ENCODE measurements around the gene DHX8. TPM values are rescaled to one million over a fixed set of nuclear protein-coding genes. Genes with fewer than 3 reads are reported as not detected.

The DHX8 gene
- polyA plus RNA-seq, 3 donors = 21.8 to 35.6 (median 26.5) TPM

DNA sequence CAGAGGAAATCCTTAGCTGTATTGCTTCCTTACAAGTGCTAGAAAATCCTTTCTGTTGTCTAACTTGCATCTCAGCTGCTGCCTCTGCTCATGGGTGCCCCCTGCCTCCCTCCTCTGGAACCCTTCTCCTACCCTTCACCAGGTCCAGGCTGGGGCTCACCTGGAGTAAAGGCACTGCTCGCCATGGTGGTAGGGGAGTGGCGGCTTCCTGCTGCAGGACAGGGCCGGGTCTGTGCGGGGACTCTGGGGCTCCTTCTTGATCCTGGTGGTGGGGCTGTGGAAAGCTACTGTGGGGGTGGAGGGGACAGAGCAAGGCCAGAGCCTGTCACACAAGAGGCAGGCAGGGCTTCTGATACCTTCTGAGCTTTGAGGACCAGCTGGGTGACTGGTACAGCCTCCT lies 49.9 kb downstream of the DHX8 start:
- peaks cover 1 to 12% (median 2%) of the 10 kb centered on the region in 3 donors for H3K27me3 Mint-ChIP-seq (ENCODE audit: low read depth in 3 of 3)
- no peak overlapping the region for H3K27ac Mint-ChIP-seq
- H3K36me3 ChIP-seq (replicated peaks in 1 of 2; ENCODE audit: control insufficient read depth in 1 of 2, insufficient read depth in 2 of 2, low read length in 2 of 2) = peaks cover 0 to 5% of the 10 kb centered on the region in 2 donors
- H3K79me2 ChIP-seq (ENCODE audit: insufficient read depth, low read length) = no peaks in the 10 kb centered on the region
- no peaks in the 10 kb centered on the region for H3K27me3 ChIP-seq (ENCODE audit: control insufficient read depth in 2 of 2, insufficient read depth in 2 of 2, low read length in 2 of 2)
- peaks cover 4 to 6% of the 10 kb centered on the region in 2 donors for H3K36me3 Mint-ChIP-seq
- H3K4me3 Mint-ChIP-seq = no peak overlapping the region
- no peak overlapping the region for H3K4me3 ChIP-seq (replicated peaks in 1 of 3; ENCODE audit: low read depth in 2 of 3, low read length in 3 of 3)
- peaks cover 6 to 7% of the 10 kb centered on the region in 2 donors for H3K4me1 ChIP-seq (ENCODE audit: control insufficient read depth in 1 of 2, insufficient read depth in 2 of 2, low read length in 2 of 2)
- no peak overlapping the region for H2AFZ ChIP-seq (ENCODE audit: insufficient read depth, low read depth, low read length, poor library complexity, severe bottlenecking)
- TF ChIP-seq, protein P1, sequence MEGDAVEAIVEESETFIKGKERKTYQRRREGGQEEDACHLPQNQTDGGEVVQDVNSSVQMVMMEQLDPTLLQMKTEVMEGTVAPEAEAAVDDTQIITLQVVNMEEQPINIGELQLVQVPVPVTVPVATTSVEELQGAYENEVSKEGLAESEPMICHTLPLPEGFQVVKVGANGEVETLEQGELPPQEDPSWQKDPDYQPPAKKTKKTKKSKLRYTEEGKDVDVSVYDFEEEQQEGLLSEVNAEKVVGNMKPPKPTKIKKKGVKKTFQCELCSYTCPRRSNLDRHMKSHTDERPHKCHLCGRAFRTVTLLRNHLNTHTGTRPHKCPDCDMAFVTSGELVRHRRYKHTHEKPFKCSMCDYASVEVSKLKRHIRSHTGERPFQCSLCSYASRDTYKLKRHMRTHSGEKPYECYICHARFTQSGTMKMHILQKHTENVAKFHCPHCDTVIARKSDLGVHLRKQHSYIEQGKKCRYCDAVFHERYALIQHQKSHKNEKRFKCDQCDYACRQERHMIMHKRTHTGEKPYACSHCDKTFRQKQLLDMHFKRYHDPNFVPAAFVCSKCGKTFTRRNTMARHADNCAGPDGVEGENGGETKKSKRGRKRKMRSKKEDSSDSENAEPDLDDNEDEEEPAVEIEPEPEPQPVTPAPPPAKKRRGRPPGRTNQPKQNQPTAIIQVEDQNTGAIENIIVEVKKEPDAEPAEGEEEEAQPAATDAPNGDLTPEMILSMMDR (IDR thresholded peaks at IDR 0.05) = no peak
- H3K9me3 Mint-ChIP-seq = no peaks in the 10 kb centered on the region
- no CpG with 5 or more reads among the region's 4 CpGs for WGBS (ENCODE audit: insufficient coverage)
- no peak overlapping the region for H3K9ac ChIP-seq (ENCODE audit: insufficient read depth, low read length, poor library complexity, severe bottlenecking)
- no peak overlapping the region for H3K4me2 ChIP-seq (replicated peaks; ENCODE audit: extremely low read depth, low read length, poor library complexity, severe bottlenecking)
- no peak for DNase-seq
- H3K27ac ChIP-seq (ENCODE audit: low read depth in 1 of 2, low read length in 2 of 2) = no peak overlapping the region
- H4K20me1 ChIP-seq (ENCODE audit: insufficient read depth, low read length) = peaks cover 13% of the 10 kb centered on the region
- peaks cover 14% of the 10 kb centered on the region for H3K4me1 Mint-ChIP-seq
- no peaks in the 10 kb centered on the region for H3K9me3 ChIP-seq (replicated peaks in 1 of 2; ENCODE audit: control insufficient read depth in 1 of 2, insufficient read depth in 1 of 2, low read length in 2 of 2)
- intact Hi-C loops (cut with micrococcal nuclease) = no loop called here

DNA sequence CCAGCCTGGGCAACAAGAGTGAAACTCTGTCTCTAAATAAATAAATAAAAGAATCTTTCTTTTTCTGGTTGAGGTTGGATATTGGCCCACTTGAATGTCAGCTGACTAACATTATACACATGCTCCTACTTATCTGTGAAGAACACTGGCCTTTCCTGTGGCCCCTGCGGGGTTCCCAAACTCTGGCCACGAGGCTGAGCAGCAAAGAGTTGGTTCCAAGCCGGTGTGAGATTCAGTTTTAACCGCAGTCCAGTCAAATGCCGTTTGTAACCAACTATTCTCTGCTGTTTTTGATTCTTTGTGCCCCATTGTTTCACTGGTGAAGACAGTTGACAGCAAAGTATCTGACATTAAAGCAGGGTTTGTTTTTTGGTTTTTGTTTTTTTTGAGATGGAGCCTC lies 51.1 kb downstream of the DHX8 start:
- H3K4me3 ChIP-seq (replicated peaks in 1 of 3; ENCODE audit: low read depth in 2 of 3, low read length in 3 of 3) = no peak overlapping the region
- peaks cover 4 to 6% of the 10 kb centered on the region in 2 donors for H3K4me1 ChIP-seq (ENCODE audit: control insufficient read depth in 1 of 2, insufficient read depth in 2 of 2, low read length in 2 of 2)
- no peak overlapping the region for H3K4me2 ChIP-seq (replicated peaks; ENCODE audit: extremely low read depth, low read length, poor library complexity, severe bottlenecking)
- H3K79me2 ChIP-seq (ENCODE audit: insufficient read depth, low read length) = no peaks in the 10 kb centered on the region
- H2AFZ ChIP-seq (ENCODE audit: insufficient read depth, low read depth, low read length, poor library complexity, severe bottlenecking) = no peak overlapping the region
- TF ChIP-seq, protein P1 (IDR thresholded peaks at IDR 0.05) = no peak
- no peak overlapping the region for H3K9ac ChIP-seq (ENCODE audit: insufficient read depth, low read length, poor library complexity, severe bottlenecking)
- no peak overlapping the region for H3K27ac ChIP-seq (ENCODE audit: low read depth in 1 of 2, low read length in 2 of 2)
- no peaks in the 10 kb centered on the region for H3K36me3 ChIP-seq (replicated peaks in 1 of 2; ENCODE audit: control insufficient read depth in 1 of 2, insufficient read depth in 2 of 2, low read length in 2 of 2)
- Mint-ChIP-seq H3K36me3 (no peaks in the 10 kb centered on the region), H3K4me1 (peaks cover 11% of the 10 kb centered on the region), H3K27ac (no peak overlapping the region), H3K4me3 (no peak overlapping the region), H3K9me3 (no peaks in the 10 kb centered on the region), H3K27me3 (ENCODE audit: low read depth in 3 of 3) (peaks cover 1 to 8% (median 2%) of the 10 kb centered on the region in 3 donors)
- no peak for DNase-seq
- H3K27me3 ChIP-seq (ENCODE audit: control insufficient read depth in 2 of 2, insufficient read depth in 2 of 2, low read length in 2 of 2) = no peaks in the 10 kb centered on the region
- intact Hi-C loops (cut with micrococcal nuclease) = no loop called here
- WGBS (ENCODE audit: insufficient coverage) = 88% methylated on average over 5 of the region's 5 CpGs
- H4K20me1 ChIP-seq (ENCODE audit: insufficient read depth, low read length) = peaks cover 2% of the 10 kb centered on the region
- H3K9me3 ChIP-seq (replicated peaks in 1 of 2; ENCODE audit: control insufficient read depth in 1 of 2, insufficient read depth in 1 of 2, low read length in 2 of 2) = no peaks in the 10 kb centered on the region
